GM19035 (cell line): ENCODE measurements around the gene ZNF274.
"Not testable (repeated sequence)": the region's sequence is repeated elsewhere in the genome, so short reads cannot be mapped to it uniquely, and the experiment has no call there.

Experiments used
- ATAC-seq: cut with Tn5 transposase; IDR thresholded peaks from one replicate; pipeline ENCODE4 v1.9.1; 2021; ENCODE audit not compliant: unreplicated experiment

Gene ZNF274

DNA sequence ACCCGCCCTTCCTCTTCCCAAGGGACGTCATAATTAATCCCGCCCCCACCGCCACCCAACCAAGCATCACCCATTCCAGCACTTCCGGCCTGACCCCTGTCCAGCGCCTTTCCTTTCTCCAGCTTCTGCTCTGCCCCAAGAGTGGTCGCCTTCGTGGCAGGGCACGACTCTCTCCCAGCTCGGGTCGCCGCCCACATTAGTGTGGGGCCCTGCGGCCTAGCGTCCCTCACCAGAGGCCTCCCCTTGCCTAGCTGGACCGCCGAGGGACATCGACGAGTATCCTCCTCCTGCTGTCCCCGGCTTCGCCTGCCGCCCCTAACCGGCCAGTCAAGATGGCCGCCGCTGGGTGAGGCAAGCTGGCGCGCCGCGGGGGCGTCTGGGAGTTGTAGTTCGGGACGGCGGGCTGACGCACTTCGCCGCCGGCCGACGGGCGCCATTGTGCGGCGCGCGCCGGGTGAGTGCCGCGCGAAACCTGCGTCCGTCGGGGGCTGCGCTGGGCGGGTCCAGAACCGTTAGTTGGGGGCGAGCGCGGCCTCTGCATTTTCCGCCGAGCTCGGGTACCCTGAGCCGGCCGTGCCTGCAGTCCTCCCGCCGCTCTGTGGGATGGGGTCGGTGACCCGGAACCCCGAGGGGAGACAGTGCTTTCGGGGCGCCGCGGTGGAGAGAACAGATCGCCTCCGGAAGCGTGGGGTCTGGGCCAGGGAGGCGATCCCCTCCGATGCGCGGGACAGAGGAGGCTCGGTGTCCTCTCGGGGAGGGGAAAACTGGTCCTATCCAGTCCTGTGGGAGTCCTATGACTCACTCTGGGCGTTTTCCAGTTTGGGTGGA lies at the start of gene ZNF274:
ZNF274 (plus strand) TSS at position 73 of the 828 bp plus-strand sequence. CDS start 905 bp downstream, outside the sequence.
- peak; percentile 87 for ATAC-seq

DNA sequence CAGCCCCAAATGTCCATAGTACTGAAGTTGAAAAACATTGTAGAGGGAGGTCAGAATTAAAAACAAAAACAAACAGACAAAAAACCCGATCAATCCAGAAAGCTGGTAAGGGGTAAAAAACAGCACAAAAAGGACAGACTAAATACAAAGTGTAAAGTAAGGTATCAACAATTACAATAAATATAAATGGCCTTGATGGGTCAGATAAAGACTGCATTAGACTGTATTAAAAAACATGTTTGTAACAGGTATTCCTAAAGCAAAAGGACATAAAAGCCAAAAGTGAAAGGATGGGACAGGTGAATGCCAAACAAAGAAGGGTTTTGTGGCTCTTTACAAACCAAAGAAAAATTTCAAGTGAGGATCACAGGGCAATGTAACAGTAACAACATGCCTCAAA lies 48.6 kb upstream of the ZNF274 start:
- ATAC-seq = no peak

DNA sequence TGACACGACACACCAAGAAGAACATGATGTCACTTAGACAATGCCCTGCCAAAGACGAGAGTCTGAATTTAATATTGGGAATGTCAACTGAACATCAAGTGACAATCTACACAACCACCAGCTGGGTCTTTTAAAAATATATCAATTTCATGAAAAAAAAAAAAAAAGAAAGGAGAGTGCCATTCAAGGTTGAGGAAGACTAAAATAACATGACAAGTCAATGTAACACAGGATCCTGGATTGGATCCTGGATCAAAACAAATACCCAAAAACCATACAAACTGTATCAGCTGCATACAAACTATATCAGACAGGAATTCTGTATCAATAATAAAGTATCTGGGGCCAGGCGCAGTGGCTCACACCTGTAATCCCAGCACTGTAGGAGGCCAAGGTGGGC lies 37.0 kb upstream of the ZNF274 start:
- no peak for ATAC-seq

DNA sequence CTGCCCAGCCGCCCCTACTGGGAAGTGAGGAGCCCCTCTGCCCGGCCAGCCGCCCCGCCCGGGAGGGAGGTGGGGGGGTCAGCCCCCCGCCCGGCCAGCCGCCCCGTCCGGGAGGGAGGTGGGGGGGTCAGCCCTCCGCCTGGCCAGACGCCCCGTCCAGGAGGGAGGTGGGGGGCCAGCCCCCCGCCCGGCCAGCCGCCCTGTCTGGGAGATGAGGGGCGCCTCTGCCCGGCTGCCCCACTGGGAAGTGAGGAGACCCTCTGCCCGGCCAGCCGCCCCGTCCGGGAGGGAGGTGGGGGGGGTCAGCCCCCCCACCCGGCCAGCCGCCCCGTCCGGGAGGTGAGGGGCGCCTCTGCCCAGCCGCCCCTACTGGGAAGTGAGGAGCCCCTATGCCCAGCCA lies 35.4 kb upstream of the ZNF274 start:
- ATAC-seq = not testable (repeated sequence)

DNA sequence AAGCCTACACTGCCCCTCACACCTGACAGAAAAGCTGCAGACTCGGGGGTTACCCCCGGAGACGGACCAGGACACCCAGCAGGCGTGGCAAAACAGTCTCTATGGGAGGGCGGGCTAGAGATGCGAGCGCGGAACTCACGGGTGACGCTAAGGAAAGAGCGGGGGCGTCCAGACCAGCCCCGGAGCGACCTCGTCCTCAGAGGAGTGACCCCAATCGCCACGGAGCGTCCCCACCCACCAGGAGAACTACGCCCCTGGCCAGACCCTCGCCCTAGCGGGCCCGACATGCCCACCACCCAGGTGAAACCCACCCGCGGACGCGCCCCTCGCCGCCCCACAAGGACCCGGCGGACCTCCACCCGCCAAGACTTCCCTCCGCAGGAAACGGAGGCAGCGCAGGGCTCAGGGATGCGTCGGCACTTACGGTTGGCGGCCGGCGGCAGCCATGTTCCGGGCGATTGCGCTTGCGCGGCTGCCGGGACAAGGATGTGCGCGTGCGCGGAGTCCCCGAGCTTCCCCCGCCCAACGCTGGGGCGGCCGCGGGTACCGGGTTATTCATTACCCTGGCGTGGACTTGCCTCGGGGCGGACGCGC lies 32.4 kb upstream of the ZNF274 start, which contains the start of gene ZNF329:
ZNF329 (minus strand) TSS at position 462 of the 594 bp plus-strand sequence. CDS start 21,286 bp downstream, outside the sequence.
- ATAC-seq = peak; percentile 74

DNA sequence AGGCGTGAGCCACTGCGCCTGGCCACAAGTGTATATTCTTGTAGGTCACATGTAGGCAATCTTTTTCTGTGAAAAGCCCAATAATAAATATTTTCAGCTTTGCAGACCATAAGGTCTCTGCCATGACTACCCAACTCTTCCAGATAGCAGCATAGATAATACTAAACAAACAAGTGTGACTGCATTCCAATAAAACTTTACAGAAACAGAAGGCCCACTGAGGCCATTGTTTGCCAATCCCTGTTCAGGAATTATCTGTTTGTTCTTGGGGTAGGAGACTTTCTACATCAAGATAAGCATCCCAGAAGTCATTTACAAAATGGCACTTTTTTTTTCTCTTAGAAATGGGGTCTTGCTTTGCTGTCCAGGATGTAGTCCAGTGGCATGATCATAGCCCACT lies 29.5 kb upstream of the ZNF274 start:
- no peak for ATAC-seq

DNA sequence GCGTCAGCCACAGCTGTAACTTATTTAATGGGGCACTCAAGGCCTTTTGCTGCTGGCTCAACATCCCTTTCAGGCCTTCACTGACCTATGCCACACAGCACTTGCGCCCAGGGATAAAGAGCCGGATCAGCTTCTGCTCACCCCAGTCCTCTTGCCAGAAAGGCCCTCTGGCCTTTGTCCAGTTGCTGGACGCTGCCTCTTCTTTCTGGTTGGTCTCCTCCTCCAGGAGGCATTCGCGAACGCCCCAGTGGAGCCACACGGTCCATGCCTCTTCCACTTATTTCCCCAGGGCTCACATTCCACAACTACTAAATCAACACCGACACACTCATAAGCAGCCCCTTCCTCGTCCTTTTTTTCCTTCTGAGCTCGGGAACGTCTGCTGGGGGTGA lies 28.6 kb upstream of the ZNF274 start:
- no peak for ATAC-seq

DNA sequence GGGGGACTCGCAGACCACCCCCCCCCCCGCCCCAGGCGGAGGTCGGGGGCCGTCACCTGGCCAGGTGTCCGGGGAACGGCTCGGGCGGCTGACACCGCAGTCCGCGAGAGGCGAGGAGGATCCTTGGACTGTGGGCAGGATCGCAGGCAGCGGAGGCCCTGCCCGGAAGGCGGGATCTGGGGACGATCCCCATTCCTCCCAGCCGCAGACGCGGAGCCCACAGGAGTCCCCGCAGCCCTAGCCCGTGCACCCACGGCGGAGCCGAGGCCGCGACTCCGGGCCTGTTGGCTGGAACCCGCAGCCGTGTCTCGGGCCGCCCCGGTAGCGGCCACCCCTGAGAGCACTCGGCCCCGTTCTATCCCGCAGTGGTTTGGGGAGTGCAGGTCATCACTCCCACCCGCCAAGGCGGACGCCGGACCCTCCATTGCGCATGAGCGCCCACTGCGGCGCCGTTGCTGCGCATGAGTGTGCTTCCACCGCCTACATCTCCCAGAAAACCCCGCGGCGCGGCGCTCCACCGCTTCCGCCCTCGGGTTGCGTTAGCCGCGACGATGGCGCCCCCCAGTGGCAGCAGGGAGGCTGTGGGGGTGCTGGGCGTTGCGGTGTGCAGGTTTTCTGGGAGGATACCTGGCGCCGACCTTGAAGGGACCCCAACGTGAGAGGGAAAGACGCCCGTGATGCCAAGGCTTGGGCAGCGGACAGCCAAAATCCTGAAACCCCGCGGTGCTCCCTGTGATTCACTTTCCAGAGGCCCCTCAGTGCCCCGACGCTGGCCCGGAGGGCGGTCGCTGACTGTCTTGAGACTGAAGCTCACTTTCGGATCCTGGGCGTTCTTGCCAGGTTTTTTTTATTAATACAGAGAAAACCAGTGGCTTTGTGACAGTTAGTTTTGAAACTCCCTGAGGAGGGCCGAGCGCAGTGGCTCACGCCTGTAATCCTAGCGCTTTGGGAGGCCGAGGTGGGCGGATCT lies 27.9 kb upstream of the ZNF274 start:
- ATAC-seq = no peak

DNA sequence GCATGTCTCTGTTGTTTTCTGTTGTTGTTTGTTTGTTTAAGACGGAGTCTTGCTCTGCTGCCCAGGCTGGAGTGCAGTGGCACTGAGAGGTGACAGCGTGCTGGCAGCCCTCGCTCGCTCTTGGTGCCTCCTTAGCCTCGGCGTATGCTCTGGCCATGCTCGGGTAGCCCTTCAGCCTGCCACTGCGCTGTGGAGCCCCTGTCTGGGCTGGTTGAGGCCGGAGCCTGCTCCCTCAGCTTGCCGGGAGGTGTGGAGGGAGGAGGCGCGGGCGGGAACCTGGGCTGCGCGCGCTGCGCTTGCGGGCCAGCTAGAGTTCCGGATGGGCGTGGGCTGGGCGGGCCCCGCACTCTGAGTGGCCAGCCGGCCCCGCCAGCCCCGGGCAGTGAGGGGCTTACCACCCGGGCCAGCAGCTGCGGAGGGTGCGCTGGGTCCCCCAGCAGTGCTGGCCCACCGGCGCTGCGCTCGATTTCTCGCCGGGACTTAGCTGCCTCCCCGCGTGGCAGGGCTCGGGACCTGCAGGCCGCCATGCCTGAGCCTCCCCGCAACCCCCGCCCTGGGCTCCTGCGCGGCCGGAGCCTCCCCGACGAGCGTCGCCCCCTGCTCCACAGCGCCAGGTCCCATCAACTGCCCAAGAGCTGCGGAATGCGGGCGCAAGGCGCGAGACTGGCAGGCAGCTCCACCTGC lies 25.7 kb upstream of the ZNF274 start:
- ATAC-seq = no peak

DNA sequence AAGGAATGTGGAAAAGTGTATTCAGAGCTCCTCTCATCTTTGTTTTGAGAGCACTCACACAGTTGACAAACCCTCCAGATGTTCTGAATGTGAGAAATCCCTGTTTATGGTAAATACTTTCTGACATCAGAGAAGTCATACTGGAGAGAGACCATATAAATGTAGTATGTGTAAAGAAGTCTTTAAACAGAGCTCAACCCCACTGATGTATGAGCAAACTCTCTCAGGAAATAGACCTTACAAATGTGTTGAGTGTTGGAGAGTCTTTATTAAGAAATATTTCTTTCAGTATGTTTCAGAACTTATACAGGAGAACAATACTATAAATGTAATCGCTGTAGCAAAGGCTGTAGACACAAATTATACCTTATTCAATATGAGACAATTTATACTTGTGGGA lies 16.6 kb upstream of the ZNF274 start:
- ATAC-seq = no peak

DNA sequence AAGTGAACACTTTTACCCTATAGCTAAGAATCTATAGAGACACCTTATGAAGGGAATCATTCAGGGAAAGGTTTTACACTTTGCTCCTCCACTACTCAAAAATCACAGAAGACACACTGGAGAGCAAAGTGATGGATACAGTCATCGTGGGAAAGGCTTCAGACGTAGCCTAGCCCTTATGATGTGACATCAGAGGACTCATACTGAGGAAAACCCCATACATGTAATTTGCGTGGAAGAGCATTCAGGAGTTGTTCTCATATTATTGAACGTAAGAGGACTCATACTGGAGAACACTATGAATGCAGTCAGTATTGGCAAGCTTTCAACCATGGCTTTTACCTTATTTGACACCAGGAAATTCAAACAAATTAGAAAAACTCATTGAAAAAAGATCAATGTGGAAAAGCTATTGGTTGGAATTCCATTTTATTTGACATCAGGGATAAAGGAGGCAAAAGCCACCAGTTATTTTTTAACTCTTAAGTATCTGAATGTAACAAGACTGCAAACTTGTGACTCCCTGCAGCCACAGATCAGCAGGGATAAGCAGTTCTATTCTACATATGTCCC lies 16.1 kb upstream of the ZNF274 start:
- ATAC-seq = no peak

DNA sequence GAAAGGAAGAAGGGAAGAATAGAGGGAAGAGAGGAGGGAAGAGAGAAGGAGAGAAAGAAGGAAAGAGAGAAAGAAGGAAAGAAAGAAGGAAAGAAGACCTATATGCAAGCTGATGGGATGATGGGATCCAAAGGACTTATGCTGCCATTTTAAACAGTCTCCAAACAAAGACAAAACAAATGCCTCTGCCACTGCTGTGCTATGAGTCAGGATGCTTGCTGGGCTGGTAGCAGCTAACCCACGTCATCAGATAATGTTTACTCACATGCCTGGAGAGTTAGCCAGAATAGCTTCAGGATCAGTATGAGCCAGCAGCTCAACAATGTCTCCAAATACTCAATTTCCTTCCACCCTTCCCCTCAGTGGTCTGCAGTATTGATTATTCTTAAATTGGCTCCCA lies 12.0 kb upstream of the ZNF274 start:
- no peak for ATAC-seq

DNA sequence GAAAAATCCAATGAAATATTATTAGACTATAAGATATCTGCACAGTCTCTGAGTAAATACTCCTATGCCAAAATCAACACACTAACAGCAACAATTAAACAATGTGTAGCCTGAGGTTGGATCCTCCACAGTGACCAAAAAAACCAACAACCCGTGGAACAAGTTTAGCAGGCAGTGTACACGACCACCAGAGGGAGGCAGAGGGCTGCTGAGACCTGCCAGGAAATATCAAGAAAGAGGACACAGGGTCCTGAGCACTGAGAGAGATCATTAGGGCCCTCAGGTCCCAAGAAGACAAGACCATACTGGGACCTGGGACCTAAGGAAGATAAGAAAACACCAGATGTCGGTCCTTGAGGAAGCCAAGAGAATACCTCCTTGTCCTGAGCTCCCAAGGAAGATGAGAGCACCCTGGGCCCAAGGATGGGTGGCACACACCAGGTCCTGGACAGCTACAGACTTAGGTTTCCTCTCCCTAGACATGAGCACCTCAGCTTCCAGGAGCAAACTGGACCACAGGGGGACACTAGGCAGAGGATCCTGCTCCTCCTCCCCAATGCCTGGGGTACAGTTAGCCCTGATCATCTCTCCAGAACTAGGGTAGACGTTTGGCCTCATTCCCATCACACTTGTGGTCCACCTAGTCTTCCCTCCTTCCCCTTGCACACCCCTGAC lies 822 bp upstream of the ZNF274 start:
- ATAC-seq = no peak

DNA sequence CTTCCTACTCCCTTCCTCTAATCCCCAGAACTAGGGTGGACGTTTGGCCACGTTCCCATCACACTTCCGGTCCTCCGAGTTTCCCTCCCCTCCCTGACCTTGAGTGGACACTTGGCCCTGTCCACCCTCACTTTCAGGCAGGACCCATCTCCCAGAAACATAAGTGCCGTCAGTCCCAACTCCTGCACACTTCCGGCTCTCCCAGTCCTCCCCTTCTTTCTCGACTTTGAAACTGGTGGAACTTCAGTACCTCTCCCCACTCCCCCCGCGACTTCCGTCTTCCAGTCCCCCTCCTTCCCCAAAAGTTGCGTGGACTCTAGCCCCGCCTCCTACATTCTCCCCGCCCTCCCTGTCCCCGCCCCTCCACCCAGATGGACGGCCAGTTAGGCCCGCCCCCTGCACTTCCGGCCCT lies 278 bp upstream of the ZNF274 start:
- no peak for ATAC-seq

DNA sequence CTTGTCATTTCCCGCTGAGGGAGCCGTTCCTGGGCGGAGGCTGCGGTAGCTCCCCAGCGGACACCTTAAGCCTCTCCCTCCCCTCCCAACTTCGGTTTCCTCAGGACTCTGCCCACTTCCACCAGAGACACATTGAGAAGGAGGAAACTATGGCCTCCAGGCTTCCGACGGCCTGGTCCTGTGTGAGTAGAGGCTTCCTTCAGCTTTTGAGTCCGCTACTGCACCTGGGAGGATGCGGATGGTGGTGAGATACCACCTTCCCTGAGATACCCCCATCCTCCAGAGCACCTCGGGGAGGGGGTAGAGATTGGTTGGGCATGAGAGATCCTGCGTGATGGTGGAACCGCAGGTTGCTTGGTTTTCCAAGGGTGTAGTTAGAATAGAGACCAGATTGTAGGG lies 955 bp downstream of the ZNF274 start:
- ATAC-seq = no peak

DNA sequence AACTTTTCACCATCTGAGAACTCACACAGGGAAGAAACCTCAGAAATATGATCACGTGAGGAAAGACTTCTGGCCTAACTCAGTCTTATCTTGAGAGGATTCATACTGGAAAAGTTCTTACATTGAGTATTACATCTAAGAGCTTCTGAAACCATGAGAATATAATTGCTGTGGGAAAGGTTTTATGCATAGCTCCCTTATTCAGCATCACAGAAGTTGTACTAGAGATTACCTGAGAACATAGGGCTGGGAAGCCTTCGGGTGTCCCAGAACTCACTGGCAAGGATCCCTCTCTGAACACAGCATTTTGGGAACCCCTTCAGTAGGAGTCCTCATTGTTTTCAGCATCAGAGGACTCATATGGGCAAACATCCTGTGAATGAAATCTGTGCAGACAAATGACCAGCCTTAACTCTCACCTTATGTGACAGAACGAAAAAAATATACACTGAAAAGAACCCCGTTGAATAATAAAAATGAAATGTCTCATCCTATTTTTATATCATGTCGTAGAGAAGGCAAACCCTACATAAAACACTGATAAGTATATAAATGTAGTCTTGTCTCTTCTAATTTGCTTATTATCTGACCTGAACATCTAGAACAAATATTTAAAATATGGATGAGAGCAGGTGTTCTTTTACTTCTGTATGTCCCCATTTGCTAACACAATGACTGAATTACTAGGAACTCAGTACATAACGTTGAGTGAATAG lies 14.2 kb downstream of the ZNF274 start:
- no peak for ATAC-seq

DNA sequence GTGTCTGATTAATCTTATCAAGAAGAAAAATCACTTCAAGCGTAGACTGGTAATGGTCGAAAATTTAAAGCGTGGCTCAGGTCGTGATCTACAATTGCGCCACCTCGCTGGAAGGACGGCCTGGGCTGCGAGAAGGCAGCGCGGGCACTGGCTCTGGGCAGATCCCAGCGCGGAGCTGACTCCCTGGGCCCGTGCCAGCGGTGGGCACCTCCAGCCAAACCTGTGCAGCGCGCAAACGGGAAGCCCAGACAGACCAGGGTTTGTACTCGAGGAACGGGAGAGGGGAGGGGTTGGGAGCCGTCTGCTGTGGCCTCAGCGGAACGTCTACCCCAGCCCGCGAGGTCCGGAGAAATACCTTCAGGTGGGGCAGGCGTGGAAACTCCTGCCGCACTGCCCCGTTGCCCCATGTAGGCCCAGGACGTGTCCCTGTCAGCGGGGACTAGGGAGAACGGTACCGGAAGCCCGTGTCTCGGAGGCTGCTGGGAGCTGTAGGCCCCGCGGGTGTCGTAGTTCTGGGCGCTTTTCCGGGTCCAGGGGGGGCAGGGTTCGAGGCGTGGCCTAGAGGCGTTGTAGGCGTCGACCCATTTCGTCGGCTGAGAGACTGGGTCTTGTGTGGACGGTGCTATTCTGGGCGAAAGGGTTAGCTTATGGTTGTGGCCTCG lies 21.1 kb downstream of the ZNF274 start:
- no peak for ATAC-seq

DNA sequence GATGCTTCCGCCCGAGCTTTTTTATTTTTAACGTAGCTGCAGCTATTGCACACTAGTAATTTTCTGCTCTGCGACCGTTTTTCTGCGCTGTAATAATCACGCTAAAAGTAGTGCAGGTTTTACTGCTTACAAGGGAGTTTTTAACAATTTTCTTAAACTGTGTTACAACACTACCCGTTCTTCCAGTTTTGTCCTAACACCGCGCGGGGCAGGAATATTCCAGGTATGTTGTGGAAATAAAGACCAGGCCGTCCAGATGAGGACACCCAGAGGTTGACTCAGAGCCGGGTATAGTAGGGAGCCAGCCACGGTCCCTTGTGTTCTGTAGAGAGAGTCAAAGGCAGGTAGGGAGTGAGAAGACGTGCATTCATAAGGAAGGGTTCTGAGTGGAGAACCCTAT lies 21.7 kb downstream of the ZNF274 start:
- no peak for ATAC-seq

DNA sequence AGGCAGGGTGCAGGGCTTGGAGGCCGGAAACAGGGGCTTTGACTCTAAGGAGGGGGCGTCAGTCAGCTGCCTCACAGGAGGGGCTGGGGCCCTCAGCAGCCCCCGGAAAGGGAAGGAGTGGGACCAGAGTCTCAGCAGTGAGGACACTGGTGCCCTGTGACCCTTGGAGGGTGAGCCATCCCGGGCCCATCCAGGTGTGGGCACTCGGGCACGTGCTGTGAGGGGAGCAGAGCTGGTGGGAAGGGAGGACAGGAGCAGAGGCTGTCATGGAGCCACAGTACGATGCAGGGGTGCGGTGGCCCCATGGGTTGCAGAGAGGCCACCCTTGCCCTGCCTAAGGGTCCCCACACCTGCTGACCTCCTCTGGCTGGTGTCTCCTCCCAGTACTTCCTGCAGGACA lies 26.7 kb downstream of the ZNF274 start:
- no peak for ATAC-seq
